Pancreas (tissue), 10 donors: ENCODE data around the gene LRTM1. TPM values are rescaled to one million over a fixed set of nuclear protein-coding genes. Genes with fewer than 3 reads are reported as not detected.

ENCODE experiments used
- ATAC-seq, 4 donors: fragments of 200-7000 bp; cut with Tn5 transposase; one replicate each; pipeline versions ENCODE4 v1.8.0 to v1.9.1; 2020; ENCODE audit warnings: mild to moderate bottlenecking in 4 of 4, moderate library complexity in 4 of 4
- DNase-seq, 6 donors: peaks; one replicate each; pipeline ENCODE4 v3.0.0-alpha.2; 2020
- FAIRE-seq: peaks from 2 replicates; lab custom pipeline; 2012; peaks lifted over from hg19 to GRCh38; lab: Jason Lieb, UNC
- H3K27ac ChIP-seq, 4 donors: fragments of 200-600 bp; sonication (generic); 1 replicate in 3 of 4; 2 replicates in 1 of 4; pipeline versions ENCODE4 v1.5.0 to v1.8.0; 2020
- H3K27me3 ChIP-seq, 4 donors: fragments of 200-600 bp; one replicate each; pipeline ENCODE4 v1.8.0; 2021
- H3K36me3 ChIP-seq, 3 donors: fragments of 200-600 bp; sonication (generic) in 1 of 3; one replicate each; pipeline versions ENCODE4 v1.5.0 to v1.8.0; 2020 to 2021
- H3K4me1 ChIP-seq, 3 donors: fragments of 200-600 bp; one replicate each; pipeline ENCODE4 v1.8.0; 2021
- H3K4me3 ChIP-seq, 4 donors: fragments of 200-600 bp; sonication (generic) in 2 of 4; one replicate each; pipeline versions ENCODE4 v1.5.0 to v1.8.0; 2020 to 2021
- H3K9me3 ChIP-seq, 4 donors: fragments of 200-600 bp; one replicate each; pipeline ENCODE4 v1.8.0; 2021
- CTCF ChIP-seq, 4 donors: fragments of 200-600 bp; sonication (generic) in 3 of 4; IDR thresholded peaks; one replicate each; pipeline versions ENCODE4 v1.5.0 to v1.8.0; 2021; ENCODE audit warnings: antibody characterized with exemption in 4 of 4
- WGBS, 2 donors: extraction: QIAGEN DNeasy Blood & Tissue Kit; methylation state at CpG; one replicate each; pipeline ENCODE4 v1.1.7; 2013; 5-methylcytosine and 5-hydroxymethylcytosine counted together
- intact Hi-C, 3 donors: fragments of 100-400 bp; cut with DNase I; formaldehyde crosslinking; loops; one replicate each; pipeline versions ENCODE4 v1.11.1 to v1.14.2; 2022
- polyA plus RNA-seq, 2 donors: library from polyadenylated mRNA; stranded (reverse); fragments of 200-250 nt; gene quantifications; one replicate each; pipeline ENCODE4 v1.2.3, GENCODE V29; 2013
- total RNA-seq, 6 donors: library from RNA; stranded (reverse); fragmentation: NEBNext Ultra II Directional in 4 of 6; extraction: Animal tissue kit (Norgen Biotek cat#: 25700) in 4 of 6; gene quantifications; one replicate each; pipeline versions ENCODE4 v1.2.1 to v1.2.4, GENCODE V29; 2021 to 2023
- donor health status: healthy with polysubstance abuse.
- donor health status: DM: no; HTN: no; CAD: no; lungs with moderate emphysema.
- donor health status: DM: no; HTN: no; CAD: no.
- donor health status: control.
- donor health status: control.
- donor health status: Bipolar disorder and iron deficiency.
- donor health status: DM: yes; HTN: yes; CAD: no.
- donor health status: DM: no; HTN: no; CAD: no.
- donor health status: DM: no; HTN: no; CAD: no.
- donor health status: DM: yes; HTN: yes; CAD: no.

LRTM1 gene
- total and polyA plus RNA-seq, 8 donors = not detected

- no peaks in the 10 kb centered on the region for H3K27me3 ChIP-seq
- intact Hi-C loops = no loop called here
- no peaks in the 10 kb centered on the region for H3K36me3 ChIP-seq
- H3K4me3 ChIP-seq = no peak overlapping the region
- no peak for DNase-seq
- FAIRE-seq = no peak
- WGBS, 2 donors = 66 to 79% methylated on average over 1 of the region's 1 CpG
- no peaks in the 10 kb centered on the region for H3K4me1 ChIP-seq
- no peaks in the 10 kb centered on the region for H3K9me3 ChIP-seq
- no peak for TF ChIP-seq CTCF (IDR thresholded peaks at IDR 0.05)
- peak in 2 of 4 donors; percentile 30 to 34 for ATAC-seq
- H3K27ac ChIP-seq = no peak overlapping the region
Measured at GRCh38 chr3:54967731-54968161, 39.9 kb upstream of the LRTM1 start.

- H3K4me3 ChIP-seq = no peak overlapping the region
- no peaks in the 10 kb centered on the region for H3K4me1 ChIP-seq
- FAIRE-seq (no peak), DNase-seq (no peak), ATAC-seq (peak; percentile 24 to 73 (median 40))
- 23 to 24% methylated on average over 6 of the region's 6 CpGs for WGBS, 2 donors
- no peaks in the 10 kb centered on the region for H3K9me3 ChIP-seq
- no peaks in the 10 kb centered on the region for H3K27me3 ChIP-seq
- no peak for TF ChIP-seq CTCF (IDR thresholded peaks at IDR 0.05)
- intact Hi-C loops = no loop called here
- no peak overlapping the region for H3K27ac ChIP-seq
- H3K36me3 ChIP-seq = no peaks in the 10 kb centered on the region
Measured at GRCh38 chr3:54966979-54967378, 39.1 kb upstream of the LRTM1 start.

GRCh38 chr3:54965746-54966145 is 37.9 kb upstream of the LRTM1 start:
- Histone ChIP-seq H3K4me3 (no peak overlapping the region), H3K36me3 (no peaks in the 10 kb centered on the region), H3K9me3 (no peaks in the 10 kb centered on the region), H3K27ac (no peak overlapping the region), H3K4me1 (no peaks in the 10 kb centered on the region), H3K27me3 (no peaks in the 10 kb centered on the region)
- ATAC-seq (no peak), DNase-seq (no peak), FAIRE-seq (no peak)
- WGBS, 2 donors = 82 to 86% methylated on average over 6 of the region's 6 CpGs
- TF ChIP-seq CTCF (IDR thresholded peaks at IDR 0.05) = no peak
- intact Hi-C loops = no loop called here

GRCh38 chr3:54964081-54964480 is 36.2 kb upstream of the LRTM1 start:
- no peak for ATAC-seq
- FAIRE-seq = no peak

More at GRCh38 chr3:54964081-54964480, 36.2 kb upstream of the LRTM1 start:
- Histone ChIP-seq H3K4me3 (no peak overlapping the region), H3K27ac (no peak overlapping the region), H3K27me3 (no peaks in the 10 kb centered on the region), H3K36me3 (no peaks in the 10 kb centered on the region), H3K9me3 (no peaks in the 10 kb centered on the region), H3K4me1 (no peaks in the 10 kb centered on the region)
- DNase-seq = no peak
- intact Hi-C loops = no loop called here
- 87 to 95% methylated on average over 3 of the region's 3 CpGs for WGBS, 2 donors
- no peak for TF ChIP-seq CTCF (IDR thresholded peaks at IDR 0.05)
